ENCODE measurements around the gene SORBS2.
"Not testable (repeated sequence)": the region's sequence is repeated elsewhere in the genome, so short reads cannot be mapped to it uniquely, and the experiment has no call there.

Gene SORBS2

GRCh38 chr4:185710487-185710995 is 101.5 kb downstream of the SORBS2 start:
- Histone ChIP-seq H2AK5ac (ENCODE audit: low read length) (peak overlapping the region; percentile 74), H3K4me2 (ENCODE audit: low read length) (no peak overlapping the region), H3K14ac (ENCODE audit: low read length) (no peak overlapping the region), H3K79me1 (ENCODE audit: low read length) (no peaks in the 10 kb centered on the region), H4K12ac (ENCODE audit: low read depth, low read length) (no peak overlapping the region), H2AFZ (ENCODE audit: insufficient read depth, low read length, poor library complexity) (no peak overlapping the region), H2BK12ac (ENCODE audit: low read length) (no peak overlapping the region), H2BK5ac (ENCODE audit: low read depth, low read length, poor library complexity) (no peak overlapping the region), H3K23ac (ENCODE audit: low read length) (no peak overlapping the region), H3K4me3 (ENCODE audit: low read depth, low read length) (no peak overlapping the region), H3K27ac (ENCODE audit: low read depth, low read length) (no peak overlapping the region), H3K27me3 (ENCODE audit: insufficient read depth, low read length) (no peaks in the 10 kb centered on the region), H4K8ac (ENCODE audit: low read depth, low read length) (peak overlapping the region; percentile 38), H3K18ac (ENCODE audit: low read length) (no peak overlapping the region), H3K4ac (ENCODE audit: low read depth, low read length) (no peak overlapping the region), H4K91ac (ENCODE audit: low read depth, low read length) (no peak overlapping the region), H2BK120ac (ENCODE audit: insufficient read depth, low read length, poor library complexity) (no peak overlapping the region), H3K79me2 (ENCODE audit: control insufficient read depth, insufficient read depth, low read length, poor library complexity) (no peaks in the 10 kb centered on the region), H3K9ac (ENCODE audit: low read length) (no peak overlapping the region), H3K4me1 (ENCODE audit: control insufficient read depth in 1 of 2, insufficient read depth in 2 of 2, low read length in 2 of 2) (no peaks in the 10 kb centered on the region), H3K36me3 (ENCODE audit: control insufficient read depth in 1 of 2, insufficient read depth in 2 of 2, low read length in 2 of 2) (no peaks in the 10 kb centered on the region), H3K9me3 (ENCODE audit: insufficient read depth, low read depth, low read length) (peaks cover 2% of the 10 kb centered on the region)
- no peak for DNase-seq
- WGBS (ENCODE audit: extremely low coverage, insufficient coverage, insufficient read length) = no CpG with 5 or more reads among the region's 11 CpGs

GRCh38 chr4:185709802-185710486 is 102.0 kb downstream of the SORBS2 start:
- H3K4me2 ChIP-seq (ENCODE audit: low read length) = no peak overlapping the region
- H2BK5ac ChIP-seq (ENCODE audit: low read depth, low read length, poor library complexity) = no peak overlapping the region
- H3K9me3 ChIP-seq (ENCODE audit: insufficient read depth, low read depth, low read length) = peaks cover 2% of the 10 kb centered on the region
- H3K18ac ChIP-seq (ENCODE audit: low read length) = no peak overlapping the region
- no peak overlapping the region for H3K14ac ChIP-seq (ENCODE audit: low read length)
- no peaks in the 10 kb centered on the region for H3K27me3 ChIP-seq (ENCODE audit: insufficient read depth, low read length)
- no peak overlapping the region for H2BK12ac ChIP-seq (ENCODE audit: low read length)
- no peak overlapping the region for H4K8ac ChIP-seq (ENCODE audit: low read depth, low read length)
- no peak overlapping the region for H3K23ac ChIP-seq (ENCODE audit: low read length)
- H3K4ac ChIP-seq (ENCODE audit: low read depth, low read length) = no peak overlapping the region
- DNase-seq = no peak
- no peak overlapping the region for H4K12ac ChIP-seq (ENCODE audit: low read depth, low read length)
- H3K79me2 ChIP-seq (ENCODE audit: control insufficient read depth, insufficient read depth, low read length, poor library complexity) = no peaks in the 10 kb centered on the region
- no peak overlapping the region for H3K4me3 ChIP-seq (ENCODE audit: low read depth, low read length)
- no peak overlapping the region for H4K91ac ChIP-seq (ENCODE audit: low read depth, low read length)
- H2AFZ ChIP-seq (ENCODE audit: insufficient read depth, low read length, poor library complexity) = no peak overlapping the region
- no peak overlapping the region for H3K27ac ChIP-seq (ENCODE audit: low read depth, low read length)
- H3K4me1 ChIP-seq (ENCODE audit: control insufficient read depth in 1 of 2, insufficient read depth in 2 of 2, low read length in 2 of 2) = no peaks in the 10 kb centered on the region
- no CpG with 5 or more reads among the region's 8 CpGs for WGBS (ENCODE audit: extremely low coverage, insufficient coverage, insufficient read length)
- no peak overlapping the region for H2AK5ac ChIP-seq (ENCODE audit: low read length)
- no peak overlapping the region for H2BK120ac ChIP-seq (ENCODE audit: insufficient read depth, low read length, poor library complexity)
- H3K9ac ChIP-seq (ENCODE audit: low read length) = no peak overlapping the region
- no peaks in the 10 kb centered on the region for H3K36me3 ChIP-seq (ENCODE audit: control insufficient read depth in 1 of 2, insufficient read depth in 2 of 2, low read length in 2 of 2)
- H3K79me1 ChIP-seq (ENCODE audit: low read length) = no peaks in the 10 kb centered on the region

- no peak overlapping the region for H2AFZ ChIP-seq (ENCODE audit: insufficient read depth, low read length, poor library complexity)
- H3K4me2 ChIP-seq (ENCODE audit: low read length) = no peak overlapping the region
- no peak overlapping the region for H3K4ac ChIP-seq (ENCODE audit: low read depth, low read length)
- H3K36me3 ChIP-seq (ENCODE audit: control insufficient read depth in 1 of 2, insufficient read depth in 2 of 2, low read length in 2 of 2) = no peaks in the 10 kb centered on the region
- H2BK120ac ChIP-seq (ENCODE audit: insufficient read depth, low read length, poor library complexity) = no peak overlapping the region
- H4K12ac ChIP-seq (ENCODE audit: low read depth, low read length) = no peak overlapping the region
- H3K27ac ChIP-seq (ENCODE audit: low read depth, low read length) = no peak overlapping the region
- no peak overlapping the region for H2AK5ac ChIP-seq (ENCODE audit: low read length)
- DNase-seq = no peak
- no CpG with 5 or more reads among the region's 3 CpGs for WGBS (ENCODE audit: extremely low coverage, insufficient coverage, insufficient read length)
- H3K79me1 ChIP-seq (ENCODE audit: low read length) = no peaks in the 10 kb centered on the region
- H2BK12ac ChIP-seq (ENCODE audit: low read length) = no peak overlapping the region
- no peak overlapping the region for H3K14ac ChIP-seq (ENCODE audit: low read length)
- no peaks in the 10 kb centered on the region for H3K4me1 ChIP-seq (ENCODE audit: control insufficient read depth in 1 of 2, insufficient read depth in 2 of 2, low read length in 2 of 2)
- no peak overlapping the region for H3K23ac ChIP-seq (ENCODE audit: low read length)
- H3K9me3 ChIP-seq (ENCODE audit: insufficient read depth, low read depth, low read length) = peaks cover 2% of the 10 kb centered on the region
- H3K79me2 ChIP-seq (ENCODE audit: control insufficient read depth, insufficient read depth, low read length, poor library complexity) = no peaks in the 10 kb centered on the region
- no peak overlapping the region for H3K18ac ChIP-seq (ENCODE audit: low read length)
- H3K9ac ChIP-seq (ENCODE audit: low read length) = no peak overlapping the region
- H3K4me3 ChIP-seq (ENCODE audit: low read depth, low read length) = no peak overlapping the region
- H4K91ac ChIP-seq (ENCODE audit: low read depth, low read length) = no peak overlapping the region
- no peaks in the 10 kb centered on the region for H3K27me3 ChIP-seq (ENCODE audit: insufficient read depth, low read length)
- no peak overlapping the region for H2BK5ac ChIP-seq (ENCODE audit: low read depth, low read length, poor library complexity)
- H4K8ac ChIP-seq (ENCODE audit: low read depth, low read length) = no peak overlapping the region
Observed at GRCh38 chr4:185708348-185708747, 103.6 kb downstream of the SORBS2 start.

- H3K79me1 ChIP-seq (ENCODE audit: low read length); H4K91ac ChIP-seq (ENCODE audit: low read depth, low read length); H3K27ac ChIP-seq (ENCODE audit: low read depth, low read length); DNase-seq; H2BK120ac ChIP-seq (ENCODE audit: insufficient read depth, low read length, poor library complexity); H3K36me3 ChIP-seq (ENCODE audit: control insufficient read depth in 1 of 2, insufficient read depth in 2 of 2, low read length in 2 of 2); H3K4me2 ChIP-seq (ENCODE audit: low read length); H3K4me1 ChIP-seq (ENCODE audit: control insufficient read depth in 1 of 2, insufficient read depth in 2 of 2, low read length in 2 of 2); H3K79me2 ChIP-seq (ENCODE audit: control insufficient read depth, insufficient read depth, low read length, poor library complexity); H2AFZ ChIP-seq (ENCODE audit: insufficient read depth, low read length, poor library complexity); H2AK5ac ChIP-seq (ENCODE audit: low read length); H3K4me3 ChIP-seq (ENCODE audit: low read depth, low read length); H2BK5ac ChIP-seq (ENCODE audit: low read depth, low read length, poor library complexity); H4K8ac ChIP-seq (ENCODE audit: low read depth, low read length); H3K18ac ChIP-seq (ENCODE audit: low read length); H3K27me3 ChIP-seq (ENCODE audit: insufficient read depth, low read length); H3K23ac ChIP-seq (ENCODE audit: low read length); H3K4ac ChIP-seq (ENCODE audit: low read depth, low read length); H4K12ac ChIP-seq (ENCODE audit: low read depth, low read length); H3K9me3 ChIP-seq (ENCODE audit: insufficient read depth, low read depth, low read length); H3K9ac ChIP-seq (ENCODE audit: low read length); H2BK12ac ChIP-seq (ENCODE audit: low read length); H3K14ac ChIP-seq (ENCODE audit: low read length): not testable (repeated sequence)
- WGBS (ENCODE audit: extremely low coverage, insufficient coverage, insufficient read length) = no CpG with 5 or more reads among the region's 4 CpGs
Observed at GRCh38 chr4:185707622-185708021, 104.4 kb downstream of the SORBS2 start.

Measured in trophoblast cell (in vitro differentiated cells and primary cell).